Activated naive CD4-positive, alpha-beta T cell treated with anti-CD3 and anti-CD28 coated beads for 36 hours (primary cell): ENCODE measurements around the gene AQP1. TPM values are rescaled to one million over a fixed set of nuclear protein-coding genes. Genes with fewer than 3 reads are reported as not detected.

Source experiments
- CTCF ChIA-PET: fragments of 350-600 bp; sonication (Branson Sonifier 250); formaldehyde crosslinking; loops from one replicate; lab custom pipeline; 2021; ENCODE audit warnings: antibody characterized with exemption; lab: Charles Lee
- DNase-seq: peaks from one replicate; pipeline ENCODE4 v3.0.0-alpha.2; 2020
- H3K27ac Mint-ChIP-seq: one replicate; pipeline ENCODE4 v1.8.0; 2021; ENCODE audit warnings: mild to moderate bottlenecking, mixed read lengths
- H3K27me3 Mint-ChIP-seq: one replicate; pipeline ENCODE4 v1.8.0; 2021; ENCODE audit warnings: low read depth, mixed read lengths
- H3K36me3 Mint-ChIP-seq: one replicate; pipeline ENCODE4 v1.8.0; 2021; ENCODE audit warnings: low read depth, mixed read lengths
- H3K4me1 Mint-ChIP-seq: one replicate; pipeline ENCODE4 v1.8.0; 2021; ENCODE audit warnings: low read depth, mixed read lengths
- H3K4me3 Mint-ChIP-seq: one replicate; pipeline ENCODE4 v1.8.0; 2021; ENCODE audit warnings: mild to moderate bottlenecking, moderate library complexity, mixed read lengths
- H3K9me3 Mint-ChIP-seq: one replicate; pipeline ENCODE4 v1.8.0; 2021; ENCODE audit warnings: mixed read lengths
- intact Hi-C: fragments of 100-400 bp; cut with micrococcal nuclease; formaldehyde crosslinking; loops from one replicate; pipeline ENCODE4 v1.15.1; 2023
- total RNA-seq, 2 experiments: library from RNA; stranded (reverse); gene quantifications; one replicate each; pipeline ENCODE4 v1.2.3, GENCODE V29; 2021

AQP1 gene
- under 1 TPM; 0.25 to 0.48 TPM for total RNA-seq

DNA sequence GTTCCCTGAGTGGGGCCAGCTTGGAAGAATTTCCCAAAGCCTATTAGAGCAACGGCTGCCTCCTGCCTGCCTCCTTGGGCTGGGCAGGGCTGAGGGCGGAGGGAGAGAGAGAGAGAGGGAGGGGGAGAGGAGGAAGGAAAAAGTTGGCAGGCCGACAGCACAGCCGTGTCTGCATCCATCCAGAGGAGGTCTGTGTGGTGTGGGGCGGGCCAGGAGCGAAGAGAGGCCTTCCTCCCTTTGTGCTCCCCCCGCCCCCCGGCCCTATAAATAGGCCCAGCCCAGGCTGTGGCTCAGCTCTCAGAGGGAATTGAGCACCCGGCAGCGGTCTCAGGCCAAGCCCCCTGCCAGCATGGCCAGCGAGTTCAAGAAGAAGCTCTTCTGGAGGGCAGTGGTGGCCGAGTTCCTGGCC, at the start of gene AQP1:
AQP1 (plus strand) TSS at position 293 of the 409 bp plus-strand sequence; CDS start at position 350, 57 bp downstream.
- no peak within 1 kb of the TSS for H3K27ac Mint-ChIP-seq

DNA sequence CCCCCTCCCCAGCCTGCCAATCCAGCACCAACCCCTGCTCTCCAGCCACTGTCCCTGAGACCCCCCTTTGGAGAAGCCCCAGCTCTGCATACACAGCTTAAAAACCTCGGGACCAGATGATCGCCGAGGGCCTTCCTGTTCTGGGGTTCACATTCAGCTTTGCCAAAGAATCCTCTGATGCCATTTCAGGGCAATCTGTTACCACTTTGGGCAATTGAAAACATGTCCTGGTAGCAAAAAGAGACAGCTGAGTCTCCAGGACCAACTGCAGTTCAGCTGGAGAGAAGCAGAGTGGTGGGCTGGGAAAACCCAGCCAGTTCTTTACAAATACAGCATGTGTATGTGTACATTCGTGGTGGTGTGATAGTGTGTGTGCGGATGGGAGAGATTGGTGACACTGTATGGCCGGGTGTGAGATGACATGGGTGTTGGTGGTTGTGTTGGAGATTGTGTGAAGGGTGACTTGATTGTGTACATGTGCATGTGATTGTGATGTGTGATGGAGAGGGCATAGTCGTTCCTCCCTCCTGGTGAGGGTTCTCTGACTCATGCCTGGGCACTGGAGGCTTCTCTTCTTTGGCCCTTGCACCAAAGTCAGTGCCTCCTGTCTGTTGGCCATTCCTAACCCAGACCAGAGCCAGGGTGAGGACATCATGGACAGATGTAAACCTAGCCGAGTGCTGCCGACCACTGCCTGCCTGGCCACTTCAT, 48.5 kb upstream of the AQP1 start:
- Mint-ChIP-seq H3K9me3 (no peaks in the 10 kb centered on the region), H3K4me1 (no peaks in the 10 kb centered on the region), H3K4me3 (no peak overlapping the region), H3K36me3 (no peaks in the 10 kb centered on the region), H3K27me3 (no peaks in the 10 kb centered on the region), H3K27ac (no peak overlapping the region)
- CTCF ChIA-PET: interaction anchor here (1.2 to 1.4 kb wide), 2 partner anchors 76 to 121 kb away, joined by 3 read pairs; no protein-coding TSS in a partner anchor
- DNase-seq: no peak
- intact Hi-C loops: no loop called here

More for the DNA sequence above, at the start of gene AQP1:
- CTCF ChIA-PET: no interaction called here
- intact Hi-C loops: no loop called here
- no peak for DNase-seq
- Mint-ChIP-seq H3K4me3 (no peak within 1 kb of the TSS), H3K36me3 (no peaks in the 10 kb centered on the region), H3K27me3 (no peaks in the 10 kb centered on the region), H3K9me3 (no peaks in the 10 kb centered on the region), H3K4me1 (no peaks in the 10 kb centered on the region)

DNA sequence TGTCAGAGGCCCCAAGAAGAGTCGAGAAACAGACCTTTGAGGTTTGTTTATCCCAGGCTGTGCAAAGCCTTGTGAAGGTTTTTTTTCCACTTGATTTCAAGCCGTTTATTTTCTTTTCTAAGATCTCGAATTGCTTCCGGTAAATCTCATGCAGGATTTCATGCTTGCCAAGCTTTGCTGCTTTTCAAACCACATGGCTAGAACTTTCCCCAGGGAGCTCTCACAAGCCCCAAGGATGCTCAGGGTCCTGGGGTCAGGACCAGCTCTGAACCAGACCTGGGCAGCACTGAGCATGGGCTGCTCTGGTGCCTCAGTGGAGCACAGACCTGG, 48.0 kb upstream of the AQP1 start:
- no peaks in the 10 kb centered on the region for H3K27me3 Mint-ChIP-seq
- no peak for DNase-seq
- no peaks in the 10 kb centered on the region for H3K4me1 Mint-ChIP-seq
- intact Hi-C loops: no loop called here
- no peaks in the 10 kb centered on the region for H3K36me3 Mint-ChIP-seq
- CTCF ChIA-PET: interaction anchor here (1.2 to 1.4 kb wide), 2 partner anchors 75 to 120 kb away, joined by 3 read pairs; no protein-coding TSS in a partner anchor
- H3K9me3 Mint-ChIP-seq: no peaks in the 10 kb centered on the region
- H3K27ac Mint-ChIP-seq: no peak overlapping the region
- H3K4me3 Mint-ChIP-seq: no peak overlapping the region

DNA sequence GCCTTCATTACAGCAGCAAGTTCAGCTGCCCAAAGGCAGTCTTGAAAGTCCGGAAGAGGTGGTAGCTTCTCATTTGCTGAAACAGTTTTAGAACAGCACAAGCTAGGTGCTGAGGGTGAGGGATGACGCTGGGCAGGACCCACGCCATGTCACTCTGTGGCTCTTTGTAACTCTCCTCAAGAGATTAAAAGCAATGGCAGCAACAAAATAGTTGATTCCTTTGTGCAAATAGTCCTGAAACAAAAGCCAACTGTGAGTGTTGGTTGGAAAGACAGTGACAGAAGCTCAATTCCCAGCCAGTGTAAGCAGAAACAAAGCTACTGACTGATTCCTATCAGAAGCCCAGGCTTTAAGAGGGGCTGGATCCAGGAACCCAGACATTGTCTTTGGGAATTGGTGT, 47.6 kb upstream of the AQP1 start:
- H3K27ac Mint-ChIP-seq: no peak overlapping the region

DNA sequence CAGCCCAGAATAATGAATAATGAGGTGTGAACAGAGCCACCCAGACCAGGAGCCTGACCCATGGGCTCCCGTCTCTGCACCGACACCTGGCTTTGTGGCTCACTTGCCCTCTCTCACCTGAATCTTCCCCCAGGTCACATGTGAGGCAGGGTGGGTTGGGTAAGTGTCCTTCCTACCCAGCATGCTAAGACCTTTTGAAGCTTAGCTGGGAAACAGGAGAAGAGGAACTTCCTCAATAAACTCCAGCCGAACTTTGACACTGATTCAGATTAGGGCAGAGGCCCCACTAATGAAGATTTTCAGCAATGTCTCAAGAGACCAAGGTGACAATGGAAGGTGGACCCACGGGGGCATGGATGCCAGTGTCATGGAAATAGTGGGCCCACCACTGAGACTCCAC, 46.6 kb upstream of the AQP1 start:
- no peaks in the 10 kb centered on the region for H3K4me1 Mint-ChIP-seq
- no peaks in the 10 kb centered on the region for H3K36me3 Mint-ChIP-seq
- intact Hi-C loops: no loop called here
- CTCF ChIA-PET: no interaction called here
- H3K27me3 Mint-ChIP-seq: no peaks in the 10 kb centered on the region
- H3K4me3 Mint-ChIP-seq: no peak overlapping the region
- DNase-seq: no peak
- no peaks in the 10 kb centered on the region for H3K9me3 Mint-ChIP-seq
- no peak overlapping the region for H3K27ac Mint-ChIP-seq

More for the DNA sequence above, 47.6 kb upstream of the AQP1 start:
- Mint-ChIP-seq H3K4me1 (no peaks in the 10 kb centered on the region), H3K4me3 (no peak overlapping the region), H3K36me3 (no peaks in the 10 kb centered on the region), H3K27me3 (no peaks in the 10 kb centered on the region), H3K9me3 (no peaks in the 10 kb centered on the region)
- DNase-seq: no peak
- intact Hi-C loops: no loop called here
- CTCF ChIA-PET: interaction anchor here (1.2 kb wide), 1 partner anchor 120 kb away, joined by 3 read pairs; no protein-coding TSS in a partner anchor

DNA sequence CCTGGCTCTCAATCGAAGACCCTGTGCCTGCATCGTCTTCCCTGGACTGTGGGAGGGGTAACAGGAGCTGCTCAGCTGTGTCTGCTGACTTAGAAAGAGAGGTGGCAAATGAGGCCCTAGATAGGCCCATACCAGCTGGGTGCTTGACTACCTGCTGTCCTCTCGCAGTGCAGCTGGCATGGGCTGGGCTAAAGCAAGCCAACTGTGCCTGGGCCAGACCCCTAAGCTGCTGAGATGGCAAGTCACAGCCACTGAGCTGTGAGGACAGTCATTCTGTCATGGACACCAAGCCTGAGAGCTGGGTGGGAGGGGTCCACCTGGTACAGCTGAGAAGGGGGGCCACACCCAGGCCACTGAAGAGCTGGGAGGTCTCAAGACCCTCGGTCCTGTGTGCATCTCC, 45.8 kb upstream of the AQP1 start:
- no peak overlapping the region for H3K27ac Mint-ChIP-seq
- H3K4me1 Mint-ChIP-seq: no peaks in the 10 kb centered on the region
- DNase-seq: no peak
- H3K4me3 Mint-ChIP-seq: no peak overlapping the region
- intact Hi-C loops: no loop called here
- H3K9me3 Mint-ChIP-seq: no peaks in the 10 kb centered on the region
- CTCF ChIA-PET: no interaction called here
- H3K36me3 Mint-ChIP-seq: no peaks in the 10 kb centered on the region
- H3K27me3 Mint-ChIP-seq: no peaks in the 10 kb centered on the region

DNA sequence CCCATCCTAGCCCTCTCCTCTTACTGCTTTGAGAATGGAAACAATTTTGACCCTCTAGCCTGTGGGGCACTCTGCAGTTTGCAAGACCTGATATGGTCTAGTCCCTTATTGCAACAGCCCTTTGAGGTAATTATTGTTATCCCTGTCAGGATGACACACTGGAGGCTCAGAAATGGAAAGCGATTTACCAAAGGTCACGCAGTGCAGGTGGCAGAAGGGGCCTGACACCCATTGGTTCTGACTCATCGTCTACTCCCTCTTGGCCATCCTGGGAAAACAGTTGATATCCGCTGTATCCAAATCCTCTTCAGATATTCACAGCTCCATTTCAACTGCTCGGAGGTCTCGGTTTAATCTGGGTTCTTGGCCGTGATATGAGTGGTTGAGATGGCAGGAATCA, 44.7 kb upstream of the AQP1 start:
- no peak overlapping the region for H3K4me3 Mint-ChIP-seq
- DNase-seq: no peak
- H3K27ac Mint-ChIP-seq: no peak overlapping the region
- H3K27me3 Mint-ChIP-seq: no peaks in the 10 kb centered on the region
- H3K9me3 Mint-ChIP-seq: no peaks in the 10 kb centered on the region
- H3K36me3 Mint-ChIP-seq: no peaks in the 10 kb centered on the region
- intact Hi-C loops: no loop called here
- no peaks in the 10 kb centered on the region for H3K4me1 Mint-ChIP-seq
- CTCF ChIA-PET: no interaction called here

DNA sequence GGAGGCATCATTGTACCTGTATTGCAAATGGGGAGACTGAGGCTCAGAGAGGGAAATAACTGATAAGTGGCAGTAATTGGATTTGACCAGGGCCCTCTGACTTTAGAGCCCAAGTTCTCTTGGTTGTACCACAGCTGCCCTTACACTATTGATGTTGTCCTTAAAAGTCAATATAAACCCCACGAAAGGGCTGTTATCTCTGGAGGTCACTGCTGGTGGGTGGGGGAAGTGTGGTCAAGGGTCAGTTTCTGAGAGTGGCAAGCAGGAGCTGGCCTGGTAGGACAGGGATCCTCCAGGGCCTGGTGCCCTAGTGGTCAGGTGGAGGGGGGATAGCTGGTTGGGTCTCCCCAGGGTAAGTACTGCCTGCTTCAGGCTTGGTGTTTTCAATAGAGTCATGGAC, 44.2 kb upstream of the AQP1 start:
- no peak overlapping the region for H3K4me3 Mint-ChIP-seq
- CTCF ChIA-PET: no interaction called here
- H3K4me1 Mint-ChIP-seq: no peaks in the 10 kb centered on the region
- no peak overlapping the region for H3K27ac Mint-ChIP-seq
- H3K36me3 Mint-ChIP-seq: no peaks in the 10 kb centered on the region
- H3K9me3 Mint-ChIP-seq: no peaks in the 10 kb centered on the region
- intact Hi-C loops: no loop called here
- H3K27me3 Mint-ChIP-seq: no peaks in the 10 kb centered on the region
- no peak for DNase-seq

DNA sequence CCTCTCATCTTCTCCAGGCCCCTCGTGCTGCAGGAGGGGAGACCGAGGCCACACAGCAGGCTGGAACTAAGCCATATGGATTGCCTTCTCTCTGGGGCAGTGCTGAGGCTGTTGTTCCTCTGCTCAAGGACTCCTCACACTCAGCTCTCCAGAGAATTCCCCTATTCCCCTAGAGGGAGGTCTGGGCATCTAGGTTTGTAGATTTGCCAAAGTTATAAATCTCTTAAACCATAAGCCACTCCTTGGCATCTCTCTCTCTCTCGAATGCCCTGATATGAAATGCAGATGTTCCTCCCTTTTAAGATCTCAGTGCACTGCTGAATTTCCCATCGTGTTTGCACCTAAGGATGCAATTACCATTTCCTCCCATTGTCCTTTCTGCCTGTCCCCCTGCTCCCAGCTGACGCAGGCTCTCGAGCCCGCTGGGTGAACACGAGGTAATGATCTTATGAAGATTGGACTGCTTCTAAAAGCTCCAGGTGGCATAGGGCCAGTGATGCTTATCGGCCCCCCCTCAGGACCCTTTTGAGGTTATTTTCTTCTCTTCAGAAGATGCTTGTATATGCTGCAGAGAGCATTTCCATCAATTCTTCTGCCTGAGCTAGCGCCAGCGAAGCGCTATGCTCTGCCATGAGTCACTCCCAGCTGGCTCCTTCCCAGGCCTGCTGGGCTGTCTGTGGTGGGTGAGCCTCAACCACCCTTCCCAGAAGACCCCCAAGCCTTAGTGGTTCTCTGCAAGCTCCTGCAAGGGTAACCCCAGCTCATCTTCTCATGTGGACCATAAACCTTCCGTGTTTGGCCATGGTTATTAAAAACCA, 41.6 kb upstream of the AQP1 start:
- Mint-ChIP-seq H3K36me3 (no peaks in the 10 kb centered on the region), H3K4me3 (no peak overlapping the region), H3K27me3 (no peaks in the 10 kb centered on the region), H3K9me3 (peaks cover 3% of the 10 kb centered on the region), H3K4me1 (no peaks in the 10 kb centered on the region), H3K27ac (no peak overlapping the region)
- no peak for DNase-seq
- CTCF ChIA-PET: no interaction called here
- intact Hi-C loops: no loop called here

DNA sequence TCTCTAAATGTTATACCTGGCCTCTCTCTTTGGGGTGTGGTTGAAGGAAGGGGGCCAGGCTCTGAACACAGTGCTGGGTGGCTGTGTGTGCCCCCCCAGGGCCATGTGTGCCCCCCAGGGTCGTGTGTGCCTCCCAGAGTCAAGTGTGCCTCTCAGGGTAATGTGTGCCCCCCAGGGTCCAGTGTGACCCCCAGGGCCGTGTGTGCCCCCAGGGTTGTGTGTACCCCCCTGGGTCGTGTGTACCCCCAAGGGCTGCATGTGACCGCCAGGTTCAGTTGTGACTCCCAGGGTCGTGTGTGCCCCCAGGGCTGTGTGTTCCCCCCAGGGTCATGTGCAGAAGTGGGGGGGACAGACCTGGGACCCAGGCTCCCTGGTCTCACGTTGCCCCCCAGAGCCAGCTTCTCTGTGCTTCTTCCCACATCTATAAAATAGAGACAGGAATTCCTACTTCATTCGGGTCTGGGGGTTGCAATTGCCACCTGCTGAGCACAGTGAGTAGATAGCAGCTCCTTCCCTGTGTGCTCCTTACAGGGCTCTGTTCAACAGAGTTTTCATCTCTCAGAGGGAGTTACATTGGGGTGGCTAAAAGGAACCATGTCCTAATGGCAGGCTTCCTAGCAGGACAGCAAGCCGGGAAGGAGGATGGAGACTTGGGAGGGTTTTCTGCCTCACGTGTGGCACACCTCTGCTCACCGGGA, 40.7 kb upstream of the AQP1 start:
- intact Hi-C loops: no loop called here
- Mint-ChIP-seq H3K4me1 (no peaks in the 10 kb centered on the region), H3K9me3 (peaks cover 3% of the 10 kb centered on the region), H3K4me3 (no peak overlapping the region), H3K36me3 (no peaks in the 10 kb centered on the region), H3K27me3 (no peaks in the 10 kb centered on the region), H3K27ac (no peak overlapping the region)
- DNase-seq: no peak
- CTCF ChIA-PET: no interaction called here

DNA sequence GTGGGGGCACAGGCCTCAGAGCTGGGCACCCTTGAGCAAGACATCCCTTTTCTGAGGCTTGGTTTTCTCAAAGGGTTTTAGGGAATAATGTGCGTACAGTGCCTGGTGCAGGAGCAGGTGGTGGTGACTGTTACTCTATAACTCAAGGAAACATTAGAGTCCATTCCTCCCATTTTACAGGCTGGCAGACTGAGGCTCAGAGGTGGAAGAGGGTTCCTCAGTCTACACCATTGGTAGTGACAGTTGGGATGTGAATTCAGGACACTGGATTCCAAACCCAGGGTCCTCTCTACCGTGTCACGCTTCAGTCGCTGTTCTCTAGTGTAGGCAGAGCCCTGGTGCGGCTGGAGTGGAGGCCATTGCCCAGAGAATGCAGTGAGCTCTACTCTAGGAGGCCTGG, 40.0 kb upstream of the AQP1 start:
- no peaks in the 10 kb centered on the region for H3K27me3 Mint-ChIP-seq
- H3K9me3 Mint-ChIP-seq: peaks cover 3% of the 10 kb centered on the region
- no peak overlapping the region for H3K4me3 Mint-ChIP-seq
- no peak overlapping the region for H3K27ac Mint-ChIP-seq
- H3K36me3 Mint-ChIP-seq: no peaks in the 10 kb centered on the region
- intact Hi-C loops: no loop called here
- no peak for DNase-seq
- CTCF ChIA-PET: no interaction called here
- no peaks in the 10 kb centered on the region for H3K4me1 Mint-ChIP-seq

DNA sequence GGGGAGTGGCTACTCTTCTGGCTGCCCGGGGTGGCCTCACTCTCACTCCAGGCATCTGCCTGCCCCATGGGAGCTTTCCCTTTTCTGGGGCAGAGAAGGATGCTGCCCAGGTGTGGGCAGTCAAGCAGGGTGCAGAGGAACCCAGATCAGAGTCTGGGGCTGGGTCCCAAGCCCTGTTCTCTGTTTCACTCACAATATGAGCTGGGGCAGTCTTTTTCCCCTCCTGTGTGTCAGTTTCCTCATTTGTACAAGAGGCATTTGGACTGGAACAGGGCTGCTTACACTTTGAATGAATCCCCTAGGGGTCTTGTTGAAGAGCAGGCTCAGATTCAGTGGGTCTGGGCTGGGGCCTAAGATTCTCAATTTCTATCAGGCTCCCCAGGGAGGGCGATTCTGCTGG, 38.4 kb upstream of the AQP1 start:
- Mint-ChIP-seq H3K4me3 (no peak overlapping the region), H3K4me1 (no peaks in the 10 kb centered on the region), H3K27me3 (no peaks in the 10 kb centered on the region), H3K9me3 (peaks cover 3% of the 10 kb centered on the region), H3K27ac (no peak overlapping the region), H3K36me3 (no peaks in the 10 kb centered on the region)
- intact Hi-C loops: no loop called here
- CTCF ChIA-PET: no interaction called here
- DNase-seq: no peak
